HUES48 (cell line): ENCODE measurements around the gene MDN1.

Experiments used
- H3K27ac ChIP-seq: one replicate; pipeline ENCODE4 v1.7.0; 2013; ENCODE audit warnings: low read depth, low read length, inconsistent platforms
- H3K27me3 ChIP-seq: 2 replicates; pipeline ENCODE4 v1.6.1; 2013; ENCODE audit warnings: mild to moderate bottlenecking, low read length; ENCODE audit not compliant: control insufficient read depth, insufficient read depth
- H3K36me3 ChIP-seq: 2 replicates; pipeline ENCODE4 v1.6.1; 2013; ENCODE audit warnings: low read length; ENCODE audit not compliant: control insufficient read depth, insufficient read depth
- H3K4me1 ChIP-seq: 2 replicates; pipeline ENCODE4 v1.6.1; 2013; ENCODE audit warnings: mild to moderate bottlenecking, low read length; ENCODE audit not compliant: control insufficient read depth, insufficient read depth
- H3K4me3 ChIP-seq: 2 replicates; pipeline ENCODE4 v1.5.1; 2013; ENCODE audit warnings: mild to moderate bottlenecking, low read depth, low read length
- H3K9ac ChIP-seq: 2 replicates; pipeline ENCODE4 v1.6.1; 2013; ENCODE audit warnings: mild to moderate bottlenecking, low read depth, low read length, moderate library complexity
- H3K9me3 ChIP-seq: 2 replicates; pipeline ENCODE4 v1.6.1; 2013; ENCODE audit warnings: low read length; ENCODE audit not compliant: control insufficient read depth, insufficient read depth

The MDN1 gene

GRCh38 chr6:89630488-89630887 lies 189.1 kb downstream of the MDN1 start:
- Histone ChIP-seq H3K36me3 (peaks cover 3% of the 10 kb centered on the region), H3K4me3 (no peak overlapping the region), H3K9ac (no peak overlapping the region), H3K9me3 (no peaks in the 10 kb centered on the region), H3K27me3 (no peaks in the 10 kb centered on the region), H3K27ac (no peak overlapping the region), H3K4me1 (no peaks in the 10 kb centered on the region)

- no peak overlapping the region for H3K9ac ChIP-seq
- no peak overlapping the region for H3K27ac ChIP-seq
- no peaks in the 10 kb centered on the region for H3K4me1 ChIP-seq
- H3K36me3 ChIP-seq: no peaks in the 10 kb centered on the region
- H3K9me3 ChIP-seq: no peaks in the 10 kb centered on the region
- H3K27me3 ChIP-seq: no peaks in the 10 kb centered on the region
- no peak overlapping the region for H3K4me3 ChIP-seq
Observed at GRCh38 chr6:89623749-89624148, 195.8 kb downstream of the MDN1 start.

GRCh38 chr6:89619567-89619966 lies 200.0 kb downstream of the MDN1 start:
- Histone ChIP-seq H3K9ac (no peak overlapping the region), H3K36me3 (no peaks in the 10 kb centered on the region)

GRCh38 chr6:89618026-89618425 lies 201.6 kb downstream of the MDN1 start:
- Histone ChIP-seq H3K9me3 (no peaks in the 10 kb centered on the region), H3K27me3 (no peaks in the 10 kb centered on the region), H3K9ac (no peak overlapping the region; the same call in 1 of the 2 replicates), H3K4me1 (no peaks in the 10 kb centered on the region), H3K4me3 (no peak overlapping the region), H3K27ac (no peak overlapping the region), H3K36me3 (no peaks in the 10 kb centered on the region)

More at GRCh38 chr6:89619567-89619966, 200.0 kb downstream of the MDN1 start:
- Histone ChIP-seq H3K4me3 (no peak overlapping the region), H3K27me3 (no peaks in the 10 kb centered on the region), H3K9me3 (no peaks in the 10 kb centered on the region), H3K4me1 (no peaks in the 10 kb centered on the region), H3K27ac (no peak overlapping the region)

- Histone ChIP-seq H3K9ac (no peak overlapping the region), H3K4me3 (no peak overlapping the region), H3K27me3 (no peaks in the 10 kb centered on the region), H3K4me1 (no peaks in the 10 kb centered on the region), H3K9me3 (no peaks in the 10 kb centered on the region), H3K27ac (no peak overlapping the region), H3K36me3 (no peaks in the 10 kb centered on the region)
Observed at GRCh38 chr6:89616531-89616930, 203.1 kb downstream of the MDN1 start.

GRCh38 chr6:89615882-89616281 lies 203.7 kb downstream of the MDN1 start:
- Histone ChIP-seq H3K9ac (no peak overlapping the region), H3K4me1 (no peaks in the 10 kb centered on the region), H3K27me3 (no peaks in the 10 kb centered on the region)

GRCh38 chr6:89613790-89614189 lies 205.8 kb downstream of the MDN1 start:
- no peak overlapping the region for H3K27ac ChIP-seq
- no peak overlapping the region for H3K4me3 ChIP-seq
- H3K4me1 ChIP-seq: no peaks in the 10 kb centered on the region
- H3K27me3 ChIP-seq: no peaks in the 10 kb centered on the region
- H3K9me3 ChIP-seq: no peaks in the 10 kb centered on the region
- H3K9ac ChIP-seq: no peak overlapping the region
- H3K36me3 ChIP-seq: no peaks in the 10 kb centered on the region

More at GRCh38 chr6:89615882-89616281, 203.7 kb downstream of the MDN1 start:
- Histone ChIP-seq H3K27ac (no peak overlapping the region), H3K4me3 (no peak overlapping the region), H3K36me3 (no peaks in the 10 kb centered on the region), H3K9me3 (no peaks in the 10 kb centered on the region)

- Histone ChIP-seq H3K27ac (no peak overlapping the region), H3K36me3 (no peaks in the 10 kb centered on the region)
Observed at GRCh38 chr6:89612121-89612520, 207.5 kb downstream of the MDN1 start.

GRCh38 chr6:89611666-89612065 lies 207.9 kb downstream of the MDN1 start:
- Histone ChIP-seq H3K9ac (no peak overlapping the region), H3K36me3 (no peaks in the 10 kb centered on the region), H3K9me3 (no peaks in the 10 kb centered on the region), H3K27ac (no peak overlapping the region), H3K4me3 (no peak overlapping the region), H3K27me3 (no peaks in the 10 kb centered on the region), H3K4me1 (no peaks in the 10 kb centered on the region)

More at GRCh38 chr6:89612121-89612520, 207.5 kb downstream of the MDN1 start:
- H3K9ac ChIP-seq: no peak overlapping the region
- H3K4me3 ChIP-seq: no peak overlapping the region
- H3K27me3 ChIP-seq: no peaks in the 10 kb centered on the region
- no peaks in the 10 kb centered on the region for H3K4me1 ChIP-seq
- no peaks in the 10 kb centered on the region for H3K9me3 ChIP-seq

- H3K4me3 ChIP-seq: no peak overlapping the region
- H3K9ac ChIP-seq: no peak overlapping the region
- no peaks in the 10 kb centered on the region for H3K27me3 ChIP-seq
- H3K9me3 ChIP-seq: no peaks in the 10 kb centered on the region
- H3K36me3 ChIP-seq: no peaks in the 10 kb centered on the region
- no peaks in the 10 kb centered on the region for H3K4me1 ChIP-seq
- H3K27ac ChIP-seq: no peak overlapping the region
Observed at GRCh38 chr6:89610149-89610642, 209.4 kb downstream of the MDN1 start.

- no peak overlapping the region for H3K4me3 ChIP-seq
- no peaks in the 10 kb centered on the region for H3K36me3 ChIP-seq
- H3K9ac ChIP-seq: no peak overlapping the region
- H3K9me3 ChIP-seq: no peaks in the 10 kb centered on the region
- H3K4me1 ChIP-seq: no peaks in the 10 kb centered on the region
- H3K27me3 ChIP-seq: no peaks in the 10 kb centered on the region
- H3K27ac ChIP-seq: no peak overlapping the region
Observed at GRCh38 chr6:89605861-89606260, 213.7 kb downstream of the MDN1 start.

- Histone ChIP-seq H3K36me3 (no peaks in the 10 kb centered on the region), H3K27ac (no peak overlapping the region), H3K4me1 (no peaks in the 10 kb centered on the region), H3K27me3 (no peaks in the 10 kb centered on the region), H3K4me3 (no peak overlapping the region), H3K9ac (no peak overlapping the region), H3K9me3 (no peaks in the 10 kb centered on the region)
Observed at GRCh38 chr6:89604653-89605052, 214.9 kb downstream of the MDN1 start.
